Retinal pigment epithelial cell (primary cell): Measurements from ENCODE around the gene FOCAD.

ENCODE experiments used
- DNase-seq: peaks from one replicate; pipeline ENCODE4 v3.0.0-alpha.2; 2010; ENCODE audit warnings: low read depth
- H3K4me3 ChIP-seq: 2 replicates; pipeline ENCODE4 v1.5.1; 2011; ENCODE audit warnings: mild to moderate bottlenecking, low read length, control low read depth, moderate library complexity
- CTCF ChIP-seq: conservative IDR thresholded peaks from 2 replicates; pipeline ENCODE4 v1.5.1; 2011; ENCODE audit warnings: low read depth, low read length, control low read depth, inconsistent platforms

The FOCAD gene

GRCh38 chr9:20988671-20989315 lies 304.7 kb downstream of the FOCAD start:
- no peak overlapping the region for H3K4me3 ChIP-seq
- DNase-seq: no peak
- TF ChIP-seq CTCF: no peak

DNA sequence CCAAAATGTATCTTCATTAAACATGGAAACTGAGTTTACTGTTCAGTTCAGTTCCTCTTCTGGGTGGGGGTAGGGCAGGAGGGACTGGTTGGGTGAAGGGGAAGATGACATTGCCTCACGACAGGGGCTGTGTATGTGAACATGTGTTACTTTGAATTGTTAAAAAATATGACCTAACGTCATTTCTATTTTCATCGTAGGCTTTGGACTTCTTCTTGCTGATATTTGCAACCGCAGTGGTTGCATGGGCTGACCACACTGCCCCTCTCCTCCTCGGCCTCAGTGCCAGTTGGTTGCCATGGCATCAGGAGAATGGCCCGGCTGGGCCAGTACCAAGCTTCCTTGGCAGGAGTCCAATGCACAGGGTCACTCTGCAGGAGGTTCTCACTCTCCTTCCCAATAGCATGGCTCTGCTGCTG lies 305.9 kb downstream of the FOCAD start:
- TF ChIP-seq CTCF: no peak
- no peak for DNase-seq
- H3K4me3 ChIP-seq: no peak overlapping the region

- no peak overlapping the region for H3K4me3 ChIP-seq
- DNase-seq: no peak
- TF ChIP-seq CTCF: no peak
Observed at GRCh38 chr9:20990867-20991266, 306.8 kb downstream of the FOCAD start.

DNA sequence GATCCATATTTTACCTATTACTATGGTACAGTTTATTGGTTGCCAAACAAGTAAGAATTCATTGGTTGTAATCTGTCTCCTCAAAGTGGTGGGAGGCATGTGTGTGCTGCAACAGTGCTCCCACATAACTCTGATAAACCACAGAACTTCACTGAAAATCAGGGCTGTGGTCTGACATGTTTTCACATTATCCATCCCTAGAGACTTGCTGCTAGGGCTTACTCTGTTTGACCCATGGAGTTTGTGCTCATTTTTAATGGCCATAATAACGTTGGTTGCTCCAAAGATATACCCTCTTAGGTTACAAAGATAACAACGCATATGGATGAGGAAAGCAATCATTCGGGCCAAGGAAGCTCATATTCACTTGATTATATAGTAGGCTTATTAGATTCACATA lies 310.4 kb downstream of the FOCAD start:
- no peak overlapping the region for H3K4me3 ChIP-seq
- TF ChIP-seq CTCF: no peak
- no peak for DNase-seq

- H3K4me3 ChIP-seq: no peak overlapping the region
- TF ChIP-seq CTCF: no peak
- DNase-seq: no peak
Observed at GRCh38 chr9:20995616-20996015, 311.6 kb downstream of the FOCAD start.

GRCh38 chr9:20996809-20997208 lies 312.8 kb downstream of the FOCAD start:
- H3K4me3 ChIP-seq: no peak overlapping the region
- no peak for TF ChIP-seq CTCF
- DNase-seq: no peak

DNA sequence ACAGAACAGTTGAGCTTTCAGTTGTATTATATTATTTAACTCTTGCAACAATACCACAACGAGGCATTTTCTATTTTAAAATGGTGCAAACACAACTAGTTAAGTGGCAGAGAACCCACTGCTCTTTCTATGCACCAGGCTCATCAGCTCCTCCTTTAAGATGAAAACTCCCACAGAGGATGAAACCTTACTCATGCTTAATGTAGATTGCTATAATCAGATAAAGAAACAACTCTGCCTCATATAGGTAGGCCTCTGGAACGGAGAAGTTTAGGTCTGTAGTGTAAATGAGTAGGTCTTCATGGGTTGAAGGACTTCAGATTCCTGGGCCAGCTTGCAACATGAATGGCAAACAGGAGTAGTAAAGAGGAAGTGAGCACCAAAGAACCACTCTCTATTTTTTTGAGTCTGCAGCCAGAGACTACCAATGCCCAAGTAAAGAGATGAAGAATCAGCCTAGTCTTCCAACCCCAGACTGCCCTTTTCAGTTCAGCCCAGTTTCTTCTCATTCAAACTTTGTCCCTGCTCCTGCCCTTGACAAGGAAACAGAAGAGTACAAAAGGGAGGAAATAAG lies 313.5 kb downstream of the FOCAD start:
- no peak for DNase-seq
- TF ChIP-seq CTCF: no peak
- no peak overlapping the region for H3K4me3 ChIP-seq
